ENCODE measurements around the gene RIOK3.

DNA sequence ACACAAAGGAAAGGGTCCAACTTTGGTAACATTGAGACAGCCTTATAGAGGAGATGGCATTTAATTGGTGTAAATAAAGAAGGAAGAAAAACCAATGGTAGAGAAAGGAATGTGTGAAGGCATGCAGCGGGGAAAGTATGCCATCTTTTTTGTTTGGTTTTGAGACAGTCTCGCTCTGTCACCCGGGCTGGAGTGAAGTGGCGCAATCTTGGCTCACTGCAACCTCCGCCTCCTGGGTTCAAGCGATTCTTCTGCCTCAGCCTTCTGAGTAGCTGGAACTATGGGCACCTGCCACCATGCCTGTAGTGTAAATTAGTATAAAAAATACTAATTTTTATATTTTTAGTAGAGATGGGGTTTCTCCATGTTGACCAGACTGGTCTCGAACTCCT lies 6.4 kb downstream of the RIOK3 start:
- TF ChIP-seq, protein P1, sequence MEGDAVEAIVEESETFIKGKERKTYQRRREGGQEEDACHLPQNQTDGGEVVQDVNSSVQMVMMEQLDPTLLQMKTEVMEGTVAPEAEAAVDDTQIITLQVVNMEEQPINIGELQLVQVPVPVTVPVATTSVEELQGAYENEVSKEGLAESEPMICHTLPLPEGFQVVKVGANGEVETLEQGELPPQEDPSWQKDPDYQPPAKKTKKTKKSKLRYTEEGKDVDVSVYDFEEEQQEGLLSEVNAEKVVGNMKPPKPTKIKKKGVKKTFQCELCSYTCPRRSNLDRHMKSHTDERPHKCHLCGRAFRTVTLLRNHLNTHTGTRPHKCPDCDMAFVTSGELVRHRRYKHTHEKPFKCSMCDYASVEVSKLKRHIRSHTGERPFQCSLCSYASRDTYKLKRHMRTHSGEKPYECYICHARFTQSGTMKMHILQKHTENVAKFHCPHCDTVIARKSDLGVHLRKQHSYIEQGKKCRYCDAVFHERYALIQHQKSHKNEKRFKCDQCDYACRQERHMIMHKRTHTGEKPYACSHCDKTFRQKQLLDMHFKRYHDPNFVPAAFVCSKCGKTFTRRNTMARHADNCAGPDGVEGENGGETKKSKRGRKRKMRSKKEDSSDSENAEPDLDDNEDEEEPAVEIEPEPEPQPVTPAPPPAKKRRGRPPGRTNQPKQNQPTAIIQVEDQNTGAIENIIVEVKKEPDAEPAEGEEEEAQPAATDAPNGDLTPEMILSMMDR (IDR thresholded peaks at IDR 0.05 in 4 of 5, conservative IDR thresholded peaks at IDR 0.05 in 1 of 5): no peak
- no peak for TF ChIP-seq POLR2A (IDR thresholded peaks at IDR 0.05)
